Spinal cord (tissue), 10 donors: ENCODE data around the gene CUZD1. TPM values are rescaled to one million over a fixed set of nuclear protein-coding genes. Genes with fewer than 3 reads are reported as not detected.
"Not testable (repeated sequence)": the region's sequence is repeated elsewhere in the genome, so short reads cannot be mapped to it uniquely, and the experiment has no call there.

Experiments
- DNase-seq, 6 donors: peaks; one replicate each; pipeline versions ENCODE4 v3.0.0 to v3.0.0-alpha.2; 2013 to 2015; ENCODE audit warnings: low spot score in 6 of 6, low read depth in 4 of 6
- H3K27ac ChIP-seq: one replicate; pipeline ENCODE4 v1.5.1; 2013; ENCODE audit warnings: low read depth, low read length, control low read depth
- H3K27me3 ChIP-seq: one replicate; pipeline ENCODE4 v1.6.1; 2013; ENCODE audit warnings: low read length; ENCODE audit not compliant: control insufficient read depth, insufficient read depth
- H3K36me3 ChIP-seq: one replicate; pipeline ENCODE4 v1.6.1; 2013; ENCODE audit warnings: low read length; ENCODE audit not compliant: control insufficient read depth, insufficient read depth
- H3K4me1 ChIP-seq: one replicate; pipeline ENCODE4 v1.6.1; 2013; ENCODE audit warnings: low read length; ENCODE audit not compliant: control insufficient read depth, insufficient read depth
- H3K4me3 ChIP-seq: one replicate; pipeline ENCODE4 v1.5.1; 2013; ENCODE audit warnings: low read depth, low read length, control low read depth
- H3K9me3 ChIP-seq: one replicate; pipeline ENCODE4 v1.6.1; 2013; ENCODE audit warnings: low read length; ENCODE audit not compliant: control insufficient read depth, insufficient read depth
- WGBS: methylation state at CpG from one replicate; pipeline ENCODE4 v1.1.5; 2013; ENCODE audit warnings: missing lambda C conversion rate; ENCODE audit not compliant: insufficient coverage; 5-methylcytosine and 5-hydroxymethylcytosine counted together
- polyA plus RNA-seq, 2 donors: library from polyadenylated mRNA; unstranded; fragments of 120-200 nt; gene quantifications; one replicate each; pipeline ENCODE4 v1.2.1, GENCODE V29; 2013; ENCODE audit not compliant: insufficient read length in 2 of 2
- total RNA-seq, 2 donors: library from RNA; depleted of rRNA in 1 of 2; stranded (reverse); fragments of 120-200 nt in 1 of 2; fragments of >200 nt in 1 of 2; gene quantifications; one replicate each; pipeline versions ENCODE4 v1.2.3 to v1.2.4, GENCODE V29; 2013 to 2014
- donor health status: healthy.

CUZD1 gene
- total and polyA plus RNA-seq, 4 donors, result 0.69 to 2.0 (median 1.4) TPM

GRCh38 chr10:122871947-122872346 is 26.3 kb upstream of the CUZD1 start:
- not testable (repeated sequence) for H3K36me3 ChIP-seq, H3K27me3 ChIP-seq, H3K27ac ChIP-seq, DNase-seq, H3K4me3 ChIP-seq, H3K9me3 ChIP-seq, H3K4me1 ChIP-seq
- no CpG with 5 or more reads among the region's 2 CpGs for WGBS

GRCh38 chr10:122868768-122869167 is 23.1 kb upstream of the CUZD1 start:
- H3K4me3 ChIP-seq, H3K4me1 ChIP-seq, H3K9me3 ChIP-seq, H3K27me3 ChIP-seq, DNase-seq, H3K36me3 ChIP-seq, H3K27ac ChIP-seq: not testable (repeated sequence)
- WGBS, result no CpG with 5 or more reads among the region's 2 CpGs

GRCh38 chr10:122866757-122867482 is 21.3 kb upstream of the CUZD1 start:
- not testable (repeated sequence) for H3K4me3 ChIP-seq, H3K9me3 ChIP-seq, H3K27ac ChIP-seq, H3K4me1 ChIP-seq, H3K36me3 ChIP-seq, H3K27me3 ChIP-seq, DNase-seq
- WGBS, result 100% methylated on average over 1 of the region's 3 CpGs

GRCh38 chr10:122864901-122865300 is 19.2 kb upstream of the CUZD1 start:
- Histone ChIP-seq H3K4me3 (no peak overlapping the region), H3K4me1 (no peaks in the 10 kb centered on the region), H3K27me3 (no peaks in the 10 kb centered on the region), H3K9me3 (no peaks in the 10 kb centered on the region), H3K27ac (no peak overlapping the region), H3K36me3 (no peaks in the 10 kb centered on the region)
- no CpG with 5 or more reads among the region's 1 CpG for WGBS
- DNase-seq, result no peak

GRCh38 chr10:122864194-122864592 is 18.5 kb upstream of the CUZD1 start:
- Histone ChIP-seq H3K27me3 (no peaks in the 10 kb centered on the region), H3K36me3 (no peaks in the 10 kb centered on the region), H3K9me3 (no peaks in the 10 kb centered on the region), H3K27ac (no peak overlapping the region), H3K4me3 (no peak overlapping the region), H3K4me1 (no peaks in the 10 kb centered on the region)
- WGBS, result no CpG with 5 or more reads among the region's 2 CpGs
- no peak for DNase-seq

GRCh38 chr10:122863216-122864193 is 17.8 kb upstream of the CUZD1 start:
- no peak overlapping the region for H3K27ac ChIP-seq
- H3K9me3 ChIP-seq, result no peaks in the 10 kb centered on the region
- no peak overlapping the region for H3K4me3 ChIP-seq
- no peaks in the 10 kb centered on the region for H3K36me3 ChIP-seq
- H3K4me1 ChIP-seq, result no peaks in the 10 kb centered on the region
- 60% methylated on average over 1 of the region's 2 CpGs for WGBS
- no peaks in the 10 kb centered on the region for H3K27me3 ChIP-seq
- peak in 1 of 6 donors; percentile 19 for DNase-seq

GRCh38 chr10:122861711-122862161 is 16.1 kb upstream of the CUZD1 start:
- H3K4me3 ChIP-seq, result no peak overlapping the region
- no peaks in the 10 kb centered on the region for H3K9me3 ChIP-seq
- no peak for DNase-seq
- no peaks in the 10 kb centered on the region for H3K27me3 ChIP-seq
- no peaks in the 10 kb centered on the region for H3K4me1 ChIP-seq
- H3K36me3 ChIP-seq, result no peaks in the 10 kb centered on the region
- WGBS, result 87% methylated on average over 1 of the region's 1 CpG
- H3K27ac ChIP-seq, result no peak overlapping the region

GRCh38 chr10:122859527-122859926 is 13.9 kb upstream of the CUZD1 start:
- Histone ChIP-seq H3K4me3 (no peak overlapping the region), H3K4me1 (no peaks in the 10 kb centered on the region), H3K27ac (no peak overlapping the region), H3K27me3 (no peaks in the 10 kb centered on the region), H3K36me3 (no peaks in the 10 kb centered on the region), H3K9me3 (no peaks in the 10 kb centered on the region)
- DNase-seq, result no peak
- whole genome bisulfite sequencing, result no CpG with 5 or more reads among the region's 1 CpG

GRCh38 chr10:122858042-122858441 is 12.4 kb upstream of the CUZD1 start:
- H3K4me1 ChIP-seq, H3K27me3 ChIP-seq, H3K4me3 ChIP-seq, H3K9me3 ChIP-seq, DNase-seq, H3K36me3 ChIP-seq, H3K27ac ChIP-seq: not testable (repeated sequence)
- WGBS, result no CpG with 5 or more reads among the region's 5 CpGs
